Kidney tubule cell (primary cell): ENCODE data around the gene SAA1.

ENCODE experiments used
- DNase-seq: peaks from one replicate; pipeline ENCODE4 v3.0.0-alpha.2; 2018; ENCODE audit warnings: low spot score

The SAA1 gene

DNA sequence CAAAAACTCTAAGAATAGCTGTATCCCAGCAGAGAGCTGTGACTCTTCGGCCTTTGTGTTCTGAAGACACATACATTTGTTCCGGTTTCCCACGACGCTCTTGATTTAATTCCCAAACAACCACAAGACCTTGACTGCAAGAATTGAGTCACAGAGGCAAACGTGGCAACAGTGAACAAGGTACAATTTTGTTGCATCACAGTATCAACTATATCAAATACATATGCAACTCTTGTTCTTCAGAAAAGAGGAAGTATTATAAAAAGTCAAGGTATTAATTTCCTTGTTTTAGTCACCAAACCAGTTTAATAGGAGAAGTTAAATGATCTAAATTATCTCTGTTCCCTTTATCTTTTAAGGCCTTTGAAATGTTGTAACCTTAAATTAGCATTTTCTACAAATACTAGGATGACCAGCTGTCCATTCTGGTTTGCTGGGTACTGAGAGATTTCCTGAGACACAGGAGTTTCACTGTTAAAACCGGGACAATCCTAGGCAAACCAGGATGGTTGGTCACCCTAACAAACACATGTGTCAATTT, 44.8 kb downstream of the SAA1 start:
- DNase-seq = no peak

DNA sequence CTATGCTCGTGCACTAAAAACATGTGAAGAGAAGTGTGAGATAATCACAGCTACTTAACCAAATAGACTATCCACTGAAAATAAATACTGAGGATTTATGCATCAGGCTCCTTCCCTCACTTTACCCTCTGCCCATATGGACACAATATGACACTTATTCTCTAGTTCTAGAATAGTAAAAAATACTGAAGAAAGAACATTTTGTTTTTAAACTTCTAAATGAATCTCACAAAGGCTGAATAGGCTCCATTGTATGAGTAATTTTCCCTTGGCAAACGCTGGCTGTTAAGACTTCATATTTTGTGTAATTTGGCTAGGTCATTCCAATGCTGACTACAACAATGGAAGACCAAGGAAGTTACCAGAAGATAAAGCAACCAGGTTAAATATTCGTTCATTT, 45.9 kb downstream of the SAA1 start:
- DNase-seq = no peak

DNA sequence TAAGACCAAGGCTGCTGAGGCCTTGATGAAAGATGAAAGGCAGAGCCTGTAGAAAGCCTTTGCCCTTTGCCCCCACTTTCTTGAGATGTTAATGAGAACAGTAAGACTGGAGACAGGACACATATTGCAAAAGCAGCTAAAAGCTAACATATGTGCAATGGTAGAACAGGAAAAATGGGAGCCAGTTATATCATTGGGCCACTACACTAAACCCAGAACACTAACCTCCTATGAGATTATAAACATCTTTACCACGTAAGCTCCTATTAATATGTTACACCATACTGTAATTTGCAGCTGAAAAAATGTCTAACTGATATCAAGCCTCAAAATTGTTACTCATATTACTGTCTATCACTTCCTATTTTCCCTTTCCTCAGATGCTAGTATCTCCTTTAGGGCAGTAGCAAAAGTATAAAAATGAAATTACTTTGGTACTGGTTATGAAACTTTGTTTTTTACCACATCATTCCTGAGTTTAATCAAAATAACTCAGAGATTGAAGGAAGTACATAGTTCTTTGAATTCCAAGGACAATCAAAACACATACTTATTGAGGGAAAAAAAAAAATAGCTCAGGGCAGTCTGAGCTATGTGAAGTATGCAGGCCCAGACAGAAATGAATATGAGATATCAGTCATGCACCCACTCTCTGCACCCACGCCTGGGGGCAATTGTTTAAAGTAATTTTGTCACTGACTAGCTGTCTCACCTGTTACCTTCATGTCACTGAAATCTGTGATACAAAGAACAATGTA, 46.8 kb downstream of the SAA1 start:
- DNase-seq = peak; percentile 50

DNA sequence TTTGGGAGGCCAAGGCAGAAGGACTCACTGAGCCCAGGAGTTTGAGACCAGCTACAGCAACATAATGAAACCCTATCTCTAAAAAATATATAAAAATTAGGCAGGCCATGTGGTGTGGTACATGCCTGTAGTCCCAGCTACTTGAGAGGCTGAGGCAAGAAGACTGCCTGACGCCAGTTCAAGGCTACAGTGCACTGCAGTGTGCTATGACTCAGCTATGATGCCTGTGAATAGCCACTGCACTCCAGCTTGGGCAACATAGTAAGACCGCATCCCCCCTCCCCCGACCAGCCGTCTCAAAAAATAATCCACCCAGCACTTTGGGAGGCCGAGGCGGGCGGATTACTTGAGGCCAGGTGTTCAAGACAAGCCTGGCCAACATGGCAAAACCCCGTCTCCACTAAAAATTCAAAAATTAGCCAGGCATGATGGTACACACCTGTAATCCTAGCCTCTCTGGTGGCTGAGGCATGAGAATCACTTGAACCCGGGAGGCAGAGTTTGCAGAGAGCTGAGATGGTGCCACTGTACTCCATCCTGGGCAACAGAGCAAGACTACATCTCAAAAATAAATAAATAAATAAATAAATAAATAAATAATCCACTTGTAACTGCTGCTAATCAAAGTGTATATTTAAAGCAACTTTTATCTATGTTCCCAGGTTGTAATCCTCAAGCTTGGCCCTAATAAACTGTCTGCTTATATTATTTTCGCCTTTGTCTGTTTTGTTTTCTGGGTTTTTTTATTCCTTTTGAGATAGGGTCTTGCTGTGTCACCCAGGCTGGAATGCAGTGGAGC, 48.1 kb downstream of the SAA1 start:
- DNase-seq = peak; percentile 23

DNA sequence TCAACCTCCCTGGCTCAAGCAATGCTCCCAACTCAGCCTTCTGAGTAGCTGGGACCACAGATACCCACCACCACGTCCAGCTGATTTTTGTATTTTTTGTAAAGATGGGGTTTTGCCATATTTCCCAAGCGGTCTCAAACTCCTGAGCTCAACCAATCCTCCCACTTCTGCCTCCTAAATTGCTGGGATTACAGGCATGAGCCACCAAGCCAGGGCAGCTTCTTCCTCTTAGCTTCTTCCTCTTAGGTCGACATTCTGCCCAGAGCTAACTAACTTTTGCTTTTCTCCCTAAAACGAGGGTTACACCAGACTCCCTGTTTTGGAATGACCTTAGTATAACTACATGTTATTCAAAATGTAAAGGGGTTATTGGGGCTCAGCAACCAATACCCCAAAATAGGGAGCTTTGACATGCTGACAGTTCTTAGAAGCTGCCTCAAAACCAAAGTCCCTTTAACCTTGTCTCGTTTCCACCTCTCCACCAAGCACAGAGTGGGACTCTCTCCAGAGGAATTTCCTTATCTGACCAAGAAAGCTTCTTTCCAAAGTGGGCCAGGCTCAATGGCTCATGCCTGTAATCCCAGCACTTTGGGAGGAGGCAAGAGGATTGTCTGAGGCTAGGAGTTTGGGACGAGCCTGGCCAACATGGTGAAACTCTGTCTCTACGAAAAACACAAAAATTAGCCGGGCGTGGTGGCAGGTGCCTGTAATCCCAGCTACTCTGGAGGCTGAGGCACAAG, 48.9 kb downstream of the SAA1 start:
- DNase-seq = no peak

DNA sequence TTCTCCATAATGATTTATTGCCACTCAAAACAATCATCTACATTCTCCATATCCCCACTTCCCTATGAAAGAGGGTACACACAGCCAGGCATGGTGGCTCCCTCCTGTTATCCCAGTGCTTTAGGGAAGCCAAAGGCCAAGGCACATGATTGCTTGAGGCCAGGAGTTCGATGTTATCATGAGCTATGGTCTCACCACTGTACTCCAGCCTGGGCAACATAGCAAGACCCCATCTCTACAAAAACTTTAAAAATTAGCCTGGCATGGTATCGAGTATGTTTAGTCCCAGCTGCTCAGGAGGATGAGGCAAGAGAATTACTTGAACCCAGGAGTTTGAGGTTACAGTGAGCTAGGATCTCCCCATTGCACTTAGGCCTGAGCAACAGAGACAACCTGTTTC, 49.8 kb downstream of the SAA1 start:
- DNase-seq = no peak

DNA sequence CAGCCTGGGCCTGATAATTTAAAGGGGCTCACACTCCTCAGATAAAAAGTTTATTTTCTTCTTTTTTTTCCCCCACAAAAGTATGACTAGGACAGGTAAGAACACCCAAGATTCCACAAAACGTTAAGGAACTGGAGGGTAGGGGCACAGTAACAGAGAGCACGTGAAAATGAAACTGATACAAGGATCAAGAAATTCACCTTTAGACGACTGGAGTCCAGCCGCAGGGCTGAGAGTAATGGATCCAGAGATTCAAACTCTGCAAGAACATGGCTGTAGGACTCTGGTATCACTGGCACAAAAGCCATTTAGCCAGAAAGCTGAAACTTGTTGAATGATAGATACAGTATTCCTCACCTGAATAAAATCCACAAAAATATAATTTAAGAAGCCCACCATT, 51.5 kb downstream of the SAA1 start:
- no peak for DNase-seq
